ENCODE measurements around the gene GPC4.
"Not testable (repeated sequence)": the region's sequence is repeated elsewhere in the genome, so short reads cannot be mapped to it uniquely, and the experiment has no call there.

The GPC4 gene

GRCh38 chrX:133302775-133303445, 112.4 kb downstream of the GPC4 start:
- DNase-seq = no peak

DNA sequence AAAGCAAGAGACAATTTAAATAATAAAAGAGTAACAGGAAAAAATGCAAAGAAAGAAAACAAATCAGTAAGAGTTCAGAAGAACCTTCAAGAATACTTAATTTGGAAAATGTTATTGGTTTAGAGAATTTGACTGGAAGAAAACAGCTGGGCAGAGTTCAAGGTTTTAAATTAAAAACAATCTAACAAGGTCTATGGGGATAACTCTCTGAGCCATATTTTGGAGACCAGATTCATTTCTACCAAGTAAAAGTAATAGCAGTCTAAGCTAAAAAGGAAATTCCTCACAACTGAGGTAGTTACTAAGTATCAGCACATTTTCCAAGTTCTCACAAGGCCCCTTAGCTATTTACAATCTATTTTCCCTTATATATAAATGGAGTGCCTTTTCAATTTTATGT, 114.7 kb downstream of the GPC4 start:
- DNase-seq = no peak

- no peak for DNase-seq
Observed at GRCh38 chrX:133297284-133297683, 118.0 kb downstream of the GPC4 start.

DNA sequence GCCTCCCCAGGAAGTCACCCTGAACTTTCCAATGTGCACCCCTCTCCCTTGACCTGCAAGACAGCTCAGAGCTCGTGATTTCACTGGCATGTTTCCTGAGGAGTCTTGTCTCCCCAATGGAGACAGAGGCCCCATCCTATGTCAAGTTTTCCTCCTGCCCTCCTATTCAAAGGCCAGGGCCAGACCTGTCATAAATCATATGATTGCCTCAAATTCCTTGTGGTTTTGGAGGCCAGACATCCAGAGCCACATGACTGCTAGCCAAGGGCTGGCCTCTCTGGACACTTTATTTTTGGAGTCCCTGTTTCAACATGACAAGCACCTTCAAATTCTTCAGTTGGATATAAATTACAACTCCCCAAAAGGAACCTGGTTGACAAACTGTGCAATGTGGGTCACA, 121.2 kb downstream of the GPC4 start:
- DNase-seq = no peak

DNA sequence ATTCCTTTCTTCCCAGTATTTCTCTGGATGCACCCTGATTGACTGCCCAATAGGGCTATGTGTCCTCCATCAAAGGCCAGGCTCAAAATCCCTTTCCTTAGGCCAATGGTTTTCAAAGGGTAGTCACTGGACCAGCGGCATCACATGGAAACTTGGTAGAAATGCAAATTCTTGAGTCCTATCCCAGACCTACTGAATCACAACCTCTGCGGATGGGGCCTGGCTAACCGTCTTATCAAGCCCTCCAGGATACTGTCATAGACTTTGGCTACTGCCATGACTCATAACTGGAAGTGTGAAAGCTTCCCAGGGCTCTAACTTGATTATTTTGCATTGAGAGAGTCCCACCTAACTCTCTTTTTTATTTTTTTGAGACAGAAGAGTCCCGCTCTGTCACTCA, 125.2 kb downstream of the GPC4 start:
- DNase-seq = no peak

GRCh38 chrX:133287860-133288259, 127.4 kb downstream of the GPC4 start:
- DNase-seq = no peak

DNA sequence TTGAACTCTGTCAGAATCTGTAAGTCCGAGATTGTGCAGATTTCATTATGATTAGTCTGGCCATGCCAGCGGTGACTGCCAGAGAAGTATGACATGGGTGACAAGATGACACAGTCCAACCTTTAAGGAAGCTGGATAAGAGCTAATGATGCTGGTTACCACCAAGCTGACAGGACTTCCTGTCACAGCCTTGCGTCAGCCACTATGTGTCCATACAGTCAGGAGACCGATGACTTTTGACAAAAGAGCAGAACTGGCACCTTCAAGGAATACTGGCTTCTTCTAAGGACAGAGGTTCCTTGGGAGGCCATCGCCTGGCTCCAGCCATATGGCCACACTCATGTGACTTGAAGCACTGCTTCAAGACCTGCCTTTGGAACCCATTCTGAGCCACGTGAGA, 129.9 kb downstream of the GPC4 start:
- DNase-seq = no peak

DNA sequence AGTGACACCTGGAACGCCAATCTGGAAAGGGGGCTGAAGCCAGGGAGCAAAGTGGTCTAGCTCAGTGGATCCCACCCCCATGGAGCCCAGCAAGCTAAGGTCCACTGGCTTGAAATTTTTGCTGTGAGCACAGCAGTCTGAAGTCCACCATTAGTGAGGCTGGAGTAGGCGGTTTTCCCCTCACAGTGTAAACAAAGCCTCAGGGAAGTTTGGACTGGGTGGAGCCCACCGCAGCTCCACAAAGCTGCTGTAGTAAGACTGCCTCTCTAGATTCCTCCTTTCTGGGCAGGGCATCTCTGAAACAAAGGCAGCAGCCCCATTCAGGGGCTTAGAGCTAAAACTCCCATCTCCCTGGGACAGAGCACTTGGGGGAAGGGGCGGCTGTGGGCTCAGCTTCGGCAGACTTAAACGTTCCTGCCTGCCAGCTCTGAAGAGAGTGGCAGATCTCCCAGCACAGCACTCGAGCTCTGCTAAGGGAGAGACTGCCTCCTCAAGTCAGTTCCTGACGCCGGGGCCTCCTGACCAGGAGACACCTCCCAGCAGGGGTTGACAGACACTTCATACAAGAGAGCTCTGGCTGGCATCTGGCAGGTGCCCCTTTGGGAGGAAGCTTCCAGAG, 136.1 kb downstream of the GPC4 start:
- DNase-seq = not testable (repeated sequence)

- no peak for DNase-seq
Observed at GRCh38 chrX:133273180-133273579, 142.1 kb downstream of the GPC4 start.

GRCh38 chrX:133269168-133269567, 146.1 kb downstream of the GPC4 start:
- DNase-seq = no peak

DNA sequence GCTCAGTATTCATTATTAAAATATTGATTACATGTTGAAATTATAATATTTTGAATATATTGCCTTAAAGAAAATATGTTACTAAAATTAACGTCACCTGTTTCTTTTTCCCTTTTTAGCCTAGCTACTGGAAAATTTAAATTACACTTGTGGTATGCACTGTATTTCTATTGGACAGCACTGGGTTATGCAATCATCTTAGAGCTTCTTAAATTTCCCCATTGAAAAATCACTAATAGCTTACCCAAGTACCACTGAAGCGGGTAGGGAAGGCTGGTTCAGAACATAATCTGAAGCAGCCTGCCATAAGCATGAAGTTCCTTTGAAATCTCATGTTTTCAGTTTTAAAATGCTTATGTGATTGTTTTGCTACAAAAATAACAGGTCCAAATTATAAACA, 147.7 kb downstream of the GPC4 start:
- no peak for DNase-seq

GRCh38 chrX:133265331-133265730, 150.0 kb downstream of the GPC4 start:
- DNase-seq = peak; percentile 61

- DNase-seq = no peak
Observed at GRCh38 chrX:133258481-133258880, 156.8 kb downstream of the GPC4 start.

GRCh38 chrX:133254666-133255065, 160.6 kb downstream of the GPC4 start:
- DNase-seq = no peak

DNA sequence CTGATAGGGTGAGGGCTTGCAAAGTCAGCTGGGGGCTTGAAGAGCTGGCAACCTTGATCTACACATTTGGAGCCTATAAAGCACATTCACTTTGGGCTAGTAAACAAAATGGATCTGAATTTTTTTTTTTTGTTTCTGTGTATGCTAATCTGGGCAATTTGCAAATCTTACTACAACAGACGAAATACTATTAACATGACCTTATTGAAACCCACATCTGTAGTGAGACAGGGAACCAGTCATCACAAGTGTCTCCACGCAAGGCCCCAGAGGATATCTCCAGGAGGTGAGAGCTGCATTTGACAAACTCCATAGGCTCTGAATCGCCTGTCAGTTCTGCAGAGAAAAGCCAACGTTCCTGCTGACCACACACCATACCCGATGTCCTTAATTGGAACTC, 164.1 kb downstream of the GPC4 start:
- DNase-seq = no peak

DNA sequence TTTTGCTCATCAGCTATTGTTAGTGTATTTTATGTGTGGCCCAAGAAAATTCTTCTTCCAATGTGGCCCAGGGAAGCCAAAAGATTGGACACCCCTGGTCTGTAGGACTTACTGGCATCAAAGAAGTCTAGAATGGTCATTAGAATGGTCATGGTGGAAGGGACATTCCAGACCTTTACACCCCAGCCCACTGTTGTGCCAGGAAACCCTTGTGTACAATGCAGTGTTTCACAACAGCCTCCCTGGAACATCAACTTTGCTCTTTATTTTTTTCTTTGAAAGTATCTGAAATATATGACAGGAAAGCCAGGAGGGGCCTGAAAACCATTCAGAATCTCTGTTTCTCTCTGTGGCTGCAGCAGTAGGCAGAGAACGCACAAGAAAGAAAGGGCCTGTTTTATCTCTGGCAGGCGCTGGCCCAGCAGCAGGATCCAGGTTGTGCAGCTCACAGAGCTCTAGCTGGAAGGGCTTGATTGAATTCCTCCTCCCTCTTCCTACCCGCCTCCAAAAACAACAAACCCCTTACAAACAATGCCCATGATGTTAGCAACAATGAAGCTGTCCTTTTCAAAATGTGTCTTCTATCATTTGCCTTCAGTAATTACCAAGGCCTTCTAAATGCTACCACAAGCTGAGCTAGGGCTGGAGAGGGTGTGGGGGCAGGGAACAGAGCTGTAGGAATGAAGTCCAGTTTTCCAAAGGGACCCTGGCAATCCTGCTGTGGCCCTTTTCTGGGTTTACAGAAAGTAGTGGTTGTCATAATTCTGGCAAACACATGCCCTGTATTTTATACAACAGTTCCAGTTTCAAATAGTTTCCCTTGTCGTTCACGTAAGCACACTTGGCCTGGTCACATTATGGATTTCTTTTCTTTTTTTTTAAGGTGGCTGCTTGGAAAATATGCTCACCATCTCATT, 164.8 kb downstream of the GPC4 start:
- peak; percentile 15 for DNase-seq
